ENCODE results near the gene PREX1. TPM values are rescaled to one million over a fixed set of nuclear protein-coding genes. Genes with fewer than 3 reads are reported as not detected.

The PREX1 gene
- total and polyA plus RNA-seq, 7 experiments from 2014 or later, result 2.9 to 143 (median 48.6) TPM

- intact Hi-C loops (cut with micrococcal nuclease), result no loop called here
- ATAC-seq (no peak), DNase-seq (no peak)
- Histone ChIP-seq H3K27ac (ENCODE audit: low read depth, low read length) (no peak overlapping the region), H3K4me1 (ENCODE audit: control insufficient read depth in 2 of 2, insufficient read depth in 2 of 2, low read length in 2 of 2) (peaks cover 0 to 8% of the 10 kb centered on the region in 2 donors), H3K36me3 (ENCODE audit: control insufficient read depth in 2 of 3, insufficient read depth in 3 of 3, low read length in 3 of 3) (peaks cover 0 to 53% (median 11%) of the 10 kb centered on the region in 3 experiments), H3K4me3 (ENCODE audit: low read length) (no peak overlapping the region), H3K27me3 (ENCODE audit: control insufficient read depth in 2 of 2, insufficient read depth in 2 of 2, low read length in 2 of 2) (no peaks in the 10 kb centered on the region), H3K9me3 (ENCODE audit: control insufficient read depth in 2 of 3, low read length in 3 of 3) (no peaks in the 10 kb centered on the region)
- ChIA-PET CTCF (interaction anchor here (1.2 kb wide), 1 partner anchor 210 kb away, joined by 3 read pairs; no protein-coding TSS in a partner anchor), POLR2A (no interaction called here)
- peak overlapping the region in 1 of 9 donors; percentile 34 for H3K27ac Mint-ChIP-seq
- no peaks in the 10 kb centered on the region for H3K27me3 Mint-ChIP-seq
- H3K4me3 Mint-ChIP-seq, result peak overlapping the region in 1 of 10 donors; percentile 17
- no peaks in the 10 kb centered on the region for H3K9me3 Mint-ChIP-seq
- H3K36me3 Mint-ChIP-seq, result peaks cover 0 to 34% (median 11%) of the 10 kb centered on the region in 5 donors
- peaks cover 0 to 18% (median 2%) of the 10 kb centered on the region in 7 donors for H3K4me1 Mint-ChIP-seq
Measured at GRCh38 chr20:48695255-48695654, 132.5 kb downstream of the PREX1 start.

DNA sequence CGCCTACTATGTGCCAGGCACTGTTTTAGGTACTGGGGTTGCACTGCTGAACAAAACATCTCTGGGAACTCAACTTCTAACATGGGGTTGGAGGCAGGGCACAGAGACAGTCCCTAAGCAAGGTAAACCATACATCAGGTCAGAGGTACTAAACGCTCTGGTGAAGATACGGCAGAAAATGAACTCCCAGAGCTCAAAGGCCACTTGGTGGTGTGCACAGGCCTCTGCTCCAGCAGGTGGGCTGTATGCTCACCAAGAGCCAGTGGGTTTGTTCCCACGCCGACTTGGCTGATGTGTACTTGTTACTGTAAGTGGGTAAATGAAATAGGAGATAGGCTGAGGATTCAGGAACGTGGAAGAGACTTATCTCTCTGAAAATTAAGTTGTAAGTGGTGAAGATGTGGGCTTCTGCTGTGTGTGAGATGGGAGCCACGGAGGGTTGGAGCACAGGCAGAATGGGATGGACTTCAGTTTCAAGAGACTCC lies 133.4 kb downstream of the PREX1 start:
- no peaks in the 10 kb centered on the region for H3K9me3 ChIP-seq (ENCODE audit: control insufficient read depth in 2 of 3, low read length in 3 of 3)
- ATAC-seq, result no peak
- no peak overlapping the region for H3K27ac ChIP-seq (ENCODE audit: low read depth, low read length)
- intact Hi-C loops (cut with micrococcal nuclease), result no loop called here
- H3K27me3 Mint-ChIP-seq, result no peaks in the 10 kb centered on the region
- no peaks in the 10 kb centered on the region for H3K9me3 Mint-ChIP-seq
- H3K27ac Mint-ChIP-seq, result peak overlapping the region in 2 of 9 donors; percentile 31 to 34
- POLR2A ChIA-PET, result no interaction called here
- H3K4me1 Mint-ChIP-seq, result peaks cover 0 to 17% (median 3%) of the 10 kb centered on the region in 7 donors
- peaks cover 0 to 46% (median 11%) of the 10 kb centered on the region in 3 experiments for H3K36me3 ChIP-seq (ENCODE audit: control insufficient read depth in 2 of 3, insufficient read depth in 3 of 3, low read length in 3 of 3)
- H3K27me3 ChIP-seq (ENCODE audit: control insufficient read depth in 2 of 2, insufficient read depth in 2 of 2, low read length in 2 of 2), result no peaks in the 10 kb centered on the region
- peaks cover 0 to 34% (median 4%) of the 10 kb centered on the region in 5 donors for H3K36me3 Mint-ChIP-seq
- CTCF ChIA-PET, result no interaction called here
- no peak overlapping the region for H3K4me3 Mint-ChIP-seq
- DNase-seq, result no peak
- H3K4me1 ChIP-seq (ENCODE audit: control insufficient read depth in 2 of 2, insufficient read depth in 2 of 2, low read length in 2 of 2), result peaks cover 0 to 16% of the 10 kb centered on the region in 2 donors
- no peak overlapping the region for H3K4me3 ChIP-seq (ENCODE audit: low read length)

- Histone ChIP-seq H3K27ac (ENCODE audit: low read depth, low read length) (no peak overlapping the region), H3K36me3 (ENCODE audit: control insufficient read depth in 2 of 3, insufficient read depth in 3 of 3, low read length in 3 of 3) (peaks cover 3 to 39% (median 5%) of the 10 kb centered on the region in 3 experiments), H3K9me3 (ENCODE audit: control insufficient read depth in 2 of 3, low read length in 3 of 3) (no peaks in the 10 kb centered on the region), H3K4me1 (ENCODE audit: control insufficient read depth in 2 of 2, insufficient read depth in 2 of 2, low read length in 2 of 2) (peaks cover 0 to 22% of the 10 kb centered on the region in 2 donors), H3K4me3 (ENCODE audit: low read length) (no peak overlapping the region), H3K27me3 (ENCODE audit: control insufficient read depth in 2 of 2, insufficient read depth in 2 of 2, low read length in 2 of 2) (no peaks in the 10 kb centered on the region)
- peaks cover 0 to 30% (median 3%) of the 10 kb centered on the region in 5 donors for H3K36me3 Mint-ChIP-seq
- no peaks in the 10 kb centered on the region for H3K27me3 Mint-ChIP-seq
- H3K4me1 Mint-ChIP-seq, result peaks cover 0 to 25% (median 9%) of the 10 kb centered on the region in 7 donors
- no peak overlapping the region for H3K27ac Mint-ChIP-seq
- ATAC-seq (no peak), DNase-seq (no peak)
- CTCF ChIA-PET, result no interaction called here
- POLR2A ChIA-PET, result interaction anchor here (0.6 kb wide), 1 partner anchor 1029 kb away, joined by 3 read pairs; no protein-coding TSS in a partner anchor
- H3K4me3 Mint-ChIP-seq, result no peak overlapping the region
- intact Hi-C loops (cut with micrococcal nuclease), result no loop called here
- no peaks in the 10 kb centered on the region for H3K9me3 Mint-ChIP-seq
Measured at GRCh38 chr20:48691523-48691922, 136.3 kb downstream of the PREX1 start.

GRCh38 chr20:48690888-48691287 lies 136.9 kb downstream of the PREX1 start:
- Mint-ChIP-seq H3K27me3 (no peaks in the 10 kb centered on the region), H3K4me3 (no peak overlapping the region), H3K27ac (no peak overlapping the region), H3K36me3 (peaks cover 0 to 24% (median 0%) of the 10 kb centered on the region in 5 donors), H3K4me1 (peaks cover 0 to 25% (median 9%) of the 10 kb centered on the region in 7 donors), H3K9me3 (no peaks in the 10 kb centered on the region)
- Histone ChIP-seq H3K9me3 (ENCODE audit: control insufficient read depth in 2 of 3, low read length in 3 of 3) (no peaks in the 10 kb centered on the region), H3K27me3 (ENCODE audit: control insufficient read depth in 2 of 2, insufficient read depth in 2 of 2, low read length in 2 of 2) (no peaks in the 10 kb centered on the region), H3K4me3 (ENCODE audit: low read length) (no peak overlapping the region), H3K4me1 (ENCODE audit: control insufficient read depth in 2 of 2, insufficient read depth in 2 of 2, low read length in 2 of 2) (peaks cover 0 to 22% of the 10 kb centered on the region in 2 donors), H3K36me3 (ENCODE audit: control insufficient read depth in 2 of 3, insufficient read depth in 3 of 3, low read length in 3 of 3) (peaks cover 3 to 34% (median 8%) of the 10 kb centered on the region in 3 experiments), H3K27ac (ENCODE audit: low read depth, low read length) (no peak overlapping the region)
- ChIA-PET CTCF (no interaction called here), POLR2A (no interaction called here)
- no peak for DNase-seq
- intact Hi-C loops (cut with micrococcal nuclease), result no loop called here
- no peak for ATAC-seq

DNA sequence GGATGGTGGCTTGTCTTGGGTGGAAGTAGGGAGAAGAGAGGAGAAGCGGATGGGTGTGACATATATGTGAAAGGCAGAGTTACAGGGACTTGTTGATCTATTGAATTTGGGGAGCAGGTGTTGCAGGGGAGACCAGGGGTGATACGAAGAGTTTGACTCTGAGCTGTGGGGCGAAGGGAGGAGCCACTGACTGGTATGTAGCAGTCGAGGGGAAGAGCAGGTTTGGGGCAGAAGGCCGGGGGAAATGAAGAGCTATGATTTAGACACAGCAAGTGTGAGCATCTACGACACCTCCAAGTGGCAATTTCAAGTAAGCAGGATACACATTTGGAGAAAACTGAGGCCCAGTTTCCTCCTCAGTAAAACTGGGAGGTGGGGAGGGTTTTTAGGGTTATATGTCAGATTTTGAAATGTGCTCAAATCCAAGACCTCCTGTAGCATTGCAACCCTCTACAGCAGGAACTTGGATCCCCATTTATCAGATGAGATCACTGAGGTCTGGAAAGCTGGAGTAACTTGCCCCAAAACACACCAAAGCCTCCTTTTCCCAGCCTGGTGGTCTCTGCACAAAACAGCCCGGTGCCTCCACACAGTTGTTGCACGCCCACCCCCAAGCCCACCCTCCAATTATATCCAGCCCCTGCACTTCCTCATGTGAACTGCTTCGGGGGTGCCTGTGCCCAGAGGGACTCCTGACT lies 137.8 kb downstream of the PREX1 start:
- Histone ChIP-seq H3K36me3 (ENCODE audit: control insufficient read depth in 2 of 3, insufficient read depth in 3 of 3, low read length in 3 of 3) (peaks cover 3 to 33% (median 8%) of the 10 kb centered on the region in 3 experiments), H3K27ac (ENCODE audit: low read depth, low read length) (no peak overlapping the region), H3K4me3 (ENCODE audit: low read length) (no peak overlapping the region), H3K9me3 (ENCODE audit: control insufficient read depth in 2 of 3, low read length in 3 of 3) (no peaks in the 10 kb centered on the region), H3K27me3 (ENCODE audit: control insufficient read depth in 2 of 2, insufficient read depth in 2 of 2, low read length in 2 of 2) (no peaks in the 10 kb centered on the region), H3K4me1 (ENCODE audit: control insufficient read depth in 2 of 2, insufficient read depth in 2 of 2, low read length in 2 of 2) (peaks cover 0 to 22% of the 10 kb centered on the region in 2 donors)
- Mint-ChIP-seq H3K27me3 (no peaks in the 10 kb centered on the region), H3K4me1 (peaks cover 0 to 25% (median 9%) of the 10 kb centered on the region in 7 donors), H3K4me3 (no peak overlapping the region), H3K36me3 (peaks cover 0 to 25% (median 0%) of the 10 kb centered on the region in 5 donors), H3K27ac (no peak overlapping the region), H3K9me3 (no peaks in the 10 kb centered on the region)
- ChIA-PET POLR2A (interaction anchor here (0.6 kb wide), 1 partner anchor 156 kb away, joined by 3 read pairs; no protein-coding TSS in a partner anchor), CTCF (no interaction called here)
- ATAC-seq, result peak; percentile 32
- intact Hi-C loops (cut with micrococcal nuclease), result no loop called here
- no peak for DNase-seq

GRCh38 chr20:48689388-48689787 lies 138.4 kb downstream of the PREX1 start:
- H3K9me3 Mint-ChIP-seq, result no peaks in the 10 kb centered on the region
- Histone ChIP-seq H3K4me1 (ENCODE audit: control insufficient read depth in 2 of 2, insufficient read depth in 2 of 2, low read length in 2 of 2) (peaks cover 0 to 22% of the 10 kb centered on the region in 2 donors), H3K36me3 (ENCODE audit: control insufficient read depth in 2 of 3, insufficient read depth in 3 of 3, low read length in 3 of 3) (peaks cover 3 to 32% (median 8%) of the 10 kb centered on the region in 3 experiments), H3K27ac (ENCODE audit: low read depth, low read length) (no peak overlapping the region), H3K4me3 (ENCODE audit: low read length) (no peak overlapping the region), H3K27me3 (ENCODE audit: control insufficient read depth in 2 of 2, insufficient read depth in 2 of 2, low read length in 2 of 2) (no peaks in the 10 kb centered on the region), H3K9me3 (ENCODE audit: control insufficient read depth in 2 of 3, low read length in 3 of 3) (no peaks in the 10 kb centered on the region)
- peaks cover 0 to 25% (median 9%) of the 10 kb centered on the region in 7 donors for H3K4me1 Mint-ChIP-seq
- ChIA-PET CTCF (no interaction called here), POLR2A (no interaction called here)
- peaks cover 0 to 28% (median 0%) of the 10 kb centered on the region in 5 donors for H3K36me3 Mint-ChIP-seq
- H3K27me3 Mint-ChIP-seq, result no peaks in the 10 kb centered on the region
- no peak overlapping the region for H3K4me3 Mint-ChIP-seq
- peak overlapping the region in 1 of 9 donors; percentile 1 for H3K27ac Mint-ChIP-seq
- peak; percentile 38 for ATAC-seq
- intact Hi-C loops (cut with micrococcal nuclease), result no loop called here
- DNase-seq, result no peak
